GM18951 (cell line): ENCODE results near the gene MRPL20.

Experiments used
- POLR2A ChIP-seq: IDR thresholded peaks from 4 replicates; pipeline ENCODE4 v1.6.1; 2011; ENCODE audit warnings: mild to moderate bottlenecking; ENCODE audit not compliant: insufficient read length, insufficient read depth; ENCODE audit errors: extremely low read depth
- in situ Hi-C: fragments of 300-500 bp; cut with MboI; formaldehyde crosslinking; loops from one replicate; pipeline ENCODE4 v1.12.0; 2022; ENCODE audit warnings: low sequenced_read_pairs, mixed read lengths, inconsistent platforms; ENCODE audit not compliant: unreplicated experiment

The MRPL20 gene

GRCh38 chr1:1402072-1402900 lies 4.8 kb downstream of the MRPL20 start:
- in situ Hi-C loops = no loop called here
- TF ChIP-seq POLR2A = peak; percentile 19

GRCh38 chr1:1401457-1402010 lies 5.6 kb downstream of the MRPL20 start:
- in situ Hi-C loops = no loop called here
- TF ChIP-seq POLR2A = peak; percentile 28

DNA sequence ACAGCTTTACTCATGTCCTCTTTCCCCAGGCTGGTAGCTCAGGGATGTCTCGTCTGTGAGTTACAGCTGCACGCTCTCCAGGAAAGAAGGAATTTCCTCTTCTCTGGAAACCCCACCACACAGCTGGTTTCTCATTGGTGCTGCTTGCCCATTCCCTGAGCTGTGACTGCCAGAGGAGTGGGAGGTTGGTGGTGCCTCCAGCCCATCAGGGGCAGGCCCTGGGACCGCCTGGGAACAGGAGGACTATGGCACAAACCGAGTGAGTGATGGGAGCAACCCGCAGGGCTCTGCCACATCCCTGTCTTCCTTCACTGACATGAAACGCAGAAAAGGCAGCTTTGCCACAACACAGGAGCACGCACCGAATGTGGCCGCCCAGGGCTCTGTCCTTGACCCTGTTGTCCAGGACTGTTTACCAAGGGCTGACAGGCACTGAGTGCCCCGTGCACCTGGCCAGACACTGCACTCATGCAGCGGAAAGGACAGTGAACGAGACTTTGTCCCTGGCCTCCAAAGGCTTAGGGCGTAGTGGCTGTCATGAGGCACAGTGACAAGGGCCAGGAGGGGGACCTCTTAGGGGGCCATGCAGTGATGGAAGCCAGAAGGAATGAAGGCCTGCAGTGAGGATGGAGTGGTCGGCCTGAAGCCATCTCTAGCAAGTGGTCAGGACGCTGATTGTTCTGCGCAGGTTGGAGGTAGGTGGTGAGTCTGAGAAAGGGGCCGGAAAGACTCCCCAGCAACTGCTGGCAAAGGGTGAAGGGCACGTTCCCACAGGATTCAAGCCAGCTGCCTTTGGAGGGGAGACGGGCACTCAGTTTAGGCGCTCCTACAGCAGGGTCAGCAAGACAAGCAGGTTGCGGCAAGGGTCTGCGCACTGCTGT lies 6.3 kb downstream of the MRPL20 start:
- in situ Hi-C loops = no loop called here
- no peak for TF ChIP-seq POLR2A

GRCh38 chr1:1399872-1400575 lies 7.1 kb downstream of the MRPL20 start:
- in situ Hi-C loops = no loop called here
- TF ChIP-seq POLR2A = peak; percentile 35

- peak; percentile 95 for TF ChIP-seq POLR2A
- in situ Hi-C loops = no loop called here
Measured at GRCh38 chr1:1399187-1399871, 7.8 kb downstream of the MRPL20 start, which contains the start of gene CCNL2. CCNL2 (minus strand) TSS chr1:1399335; CDS start chr1:1399306, 29 bp downstream.

- no peak for TF ChIP-seq POLR2A
- in situ Hi-C loops = no loop called here
Measured at GRCh38 chr1:1398677-1399186, 8.4 kb downstream of the MRPL20 start.

DNA sequence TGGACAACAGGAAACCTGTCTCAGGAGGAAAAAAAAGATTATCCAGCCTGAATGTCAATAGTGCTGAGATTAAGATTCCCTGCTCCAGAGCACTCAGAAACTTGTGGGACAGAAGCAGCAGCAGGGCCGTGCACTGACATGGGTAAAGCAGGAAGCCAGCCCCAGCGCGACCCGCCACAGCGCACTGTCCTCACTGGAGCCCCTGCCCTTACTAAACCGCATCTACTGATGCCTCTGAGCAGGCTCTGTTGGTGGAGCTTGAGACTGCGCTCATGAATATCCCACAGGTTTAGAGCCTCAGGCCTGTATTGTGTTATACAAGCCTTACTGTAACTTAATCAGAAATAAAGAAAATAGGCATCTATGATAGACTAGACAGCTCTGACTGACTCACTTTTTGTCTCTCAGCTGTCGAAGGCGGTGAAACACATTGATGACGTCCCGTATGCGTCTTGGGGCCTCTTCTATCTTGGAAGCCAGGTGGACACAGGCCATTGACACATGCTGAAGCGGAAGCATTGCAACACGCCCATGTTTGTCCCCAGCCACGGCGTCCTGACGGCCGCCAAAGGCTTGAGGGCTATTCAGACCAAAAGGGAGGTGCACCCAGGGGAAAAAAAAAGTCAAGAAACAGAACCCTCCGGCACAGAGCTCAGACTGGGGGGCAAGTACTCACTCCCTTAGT lies 9.1 kb downstream of the MRPL20 start:
- in situ Hi-C loops = no loop called here

GRCh38 chr1:1395166-1395565 lies 11.9 kb downstream of the MRPL20 start:
- in situ Hi-C loops = no loop called here
- no peak for TF ChIP-seq POLR2A

More for the DNA sequence above, 9.1 kb downstream of the MRPL20 start:
- no peak for TF ChIP-seq POLR2A

GRCh38 chr1:1394116-1394515 lies 13.0 kb downstream of the MRPL20 start:
- TF ChIP-seq POLR2A = no peak
- in situ Hi-C loops = no loop called here

GRCh38 chr1:1393428-1393827 lies 13.7 kb downstream of the MRPL20 start:
- in situ Hi-C loops = no loop called here
- no peak for TF ChIP-seq POLR2A

DNA sequence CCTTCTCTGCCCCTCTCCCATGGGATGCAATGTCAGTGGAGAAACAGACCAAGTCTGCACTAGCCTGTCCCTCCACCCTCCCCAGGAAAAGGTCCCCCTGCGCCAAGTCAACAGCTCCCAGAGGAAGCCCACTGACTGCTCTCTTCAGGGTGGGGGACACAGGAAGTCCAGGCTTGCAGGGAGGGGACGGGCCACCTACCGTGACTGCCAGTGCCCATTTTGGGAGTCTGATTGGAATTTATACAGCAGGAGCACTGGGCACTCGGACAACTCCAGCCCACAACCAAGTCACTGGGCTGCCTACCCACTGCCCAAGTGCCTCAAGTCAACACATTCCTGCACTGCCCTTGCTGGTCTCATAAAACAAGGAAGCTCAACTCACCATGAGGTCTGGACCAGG lies 14.1 kb downstream of the MRPL20 start:
- no peak for TF ChIP-seq POLR2A
- in situ Hi-C loops = no loop called here
